Natural killer cell treated with Interleukin-12 subunit alpha and Interleukin-12 subunit beta and Interleukin-15 and Interleukin-18, amount 100 ng/mL, for 72 hours (primary cell): ENCODE results near the gene SLC39A3. TPM values are rescaled to one million over a fixed set of nuclear protein-coding genes. Genes with fewer than 3 reads are reported as not detected.

Source experiments
- ATAC-seq, 2 donors: fragments of 150-1000 bp; cut with Tn5 transposase in 1 of 2; sonication (Bioruptor Pico), chemical (Tn5 transposase) in 1 of 2; 2 replicates each; pipeline ENCODE4 v1.10.0; 2021
- DNase-seq: peaks from one replicate; pipeline ENCODE4 v3.0.0; 2022; ENCODE audit warnings: low spot score
- H3K27ac Mint-ChIP-seq, 2 donors: 1 replicate in 1 of 2; 2 replicates in 1 of 2; pipeline ENCODE4 v1.8.0; 2022; ENCODE audit warnings: mixed read lengths in 2 of 2, mild to moderate bottlenecking in 1 of 2, moderate library complexity in 1 of 2
- H3K27me3 Mint-ChIP-seq, 2 donors: 1 replicate in 1 of 2; 2 replicates in 1 of 2; pipeline ENCODE4 v1.8.0; 2022; ENCODE audit warnings: mixed read lengths in 2 of 2
- H3K36me3 Mint-ChIP-seq: one replicate; pipeline ENCODE4 v1.8.0; 2022; ENCODE audit warnings: mixed read lengths
- H3K4me1 Mint-ChIP-seq, 2 donors: 1 replicate in 1 of 2; 2 replicates in 1 of 2; pipeline ENCODE4 v1.8.0; 2022; ENCODE audit warnings: low read depth in 2 of 2, mixed read lengths in 2 of 2, mild to moderate bottlenecking in 1 of 2
- H3K4me3 Mint-ChIP-seq: one replicate; pipeline ENCODE4 v1.8.0; 2022; ENCODE audit warnings: mixed read lengths
- H3K9me3 Mint-ChIP-seq: 2 replicates; pipeline ENCODE4 v1.8.0; 2022; ENCODE audit warnings: mixed read lengths
- total RNA-seq, 2 donors: library from RNA; stranded (reverse); gene quantifications; one replicate each; pipeline ENCODE4 v1.2.3, GENCODE V29; 2022

Gene SLC39A3
- total RNA-seq, 2 donors from 2014 or later = 30.5 to 91.6 TPM

GRCh38 chr19:2702170-2703076, 37.4 kb downstream of the SLC39A3 start, which contains the start of gene GNG7:
Gene GNG7, minus strand, starts transcription at chr19:2702694. Its CDS starts 182,006 bp downstream, at chr19:2520688.
- Mint-ChIP-seq H3K27ac (peak within 1 kb of the TSS in 1 of 2 donors; percentile 51), H3K4me3 (peak within 1 kb of the TSS; percentile 70), H3K36me3 (no peaks in the 10 kb centered on the region), H3K27me3 (no peaks in the 10 kb centered on the region), H3K4me1 (peaks cover 0 to 5% of the 10 kb centered on the region in 2 donors), H3K9me3 (no peaks in the 10 kb centered on the region)
- DNase-seq (peak; percentile 94), ATAC-seq (peak; percentile 100)

- H3K27ac Mint-ChIP-seq = peak overlapping the region in 1 of 2 donors; percentile 51
- H3K9me3 Mint-ChIP-seq = no peaks in the 10 kb centered on the region
- peak overlapping the region; percentile 70 for H3K4me3 Mint-ChIP-seq
Observed at GRCh38 chr19:2701361-2702169, 38.3 kb downstream of the SLC39A3 start.

GRCh38 chr19:2700660-2701360, 39.0 kb downstream of the SLC39A3 start:
- Mint-ChIP-seq H3K4me3 (peak overlapping the region; percentile 70), H3K36me3 (no peaks in the 10 kb centered on the region), H3K9me3 (no peaks in the 10 kb centered on the region), H3K4me1 (peaks cover 0 to 5% of the 10 kb centered on the region in 2 donors), H3K27ac (no peak overlapping the region), H3K27me3 (no peaks in the 10 kb centered on the region)
- ATAC-seq = no peak
- DNase-seq = no peak

More at GRCh38 chr19:2701361-2702169, 38.3 kb downstream of the SLC39A3 start:
- Mint-ChIP-seq H3K4me1 (peaks cover 0 to 5% of the 10 kb centered on the region in 2 donors), H3K27me3 (no peaks in the 10 kb centered on the region), H3K36me3 (no peaks in the 10 kb centered on the region)
- DNase-seq = no peak
- ATAC-seq = no peak

- Mint-ChIP-seq H3K9me3 (no peaks in the 10 kb centered on the region), H3K27me3 (peaks cover 0 to 3% of the 10 kb centered on the region in 2 donors), H3K4me3 (no peak overlapping the region), H3K36me3 (no peaks in the 10 kb centered on the region), H3K27ac (no peak overlapping the region), H3K4me1 (peaks cover 0 to 5% of the 10 kb centered on the region in 2 donors)
- DNase-seq (no peak), ATAC-seq (no peak)
Observed at GRCh38 chr19:2699413-2700140, 40.2 kb downstream of the SLC39A3 start.

GRCh38 chr19:2694196-2694595, 45.6 kb downstream of the SLC39A3 start:
- no peak for ATAC-seq
- H3K4me3 Mint-ChIP-seq = no peak overlapping the region
- no peaks in the 10 kb centered on the region for H3K36me3 Mint-ChIP-seq
- DNase-seq = no peak
- H3K27me3 Mint-ChIP-seq = peaks cover 0 to 3% of the 10 kb centered on the region in 2 donors
- H3K27ac Mint-ChIP-seq = no peak overlapping the region
- no peaks in the 10 kb centered on the region for H3K4me1 Mint-ChIP-seq
- H3K9me3 Mint-ChIP-seq = no peaks in the 10 kb centered on the region

GRCh38 chr19:2693492-2694160, 46.2 kb downstream of the SLC39A3 start:
- Mint-ChIP-seq H3K4me1 (no peaks in the 10 kb centered on the region), H3K27me3 (peaks cover 0 to 3% of the 10 kb centered on the region in 2 donors), H3K27ac (no peak overlapping the region), H3K4me3 (no peak overlapping the region), H3K36me3 (no peaks in the 10 kb centered on the region), H3K9me3 (no peaks in the 10 kb centered on the region)
- ATAC-seq (no peak), DNase-seq (no peak)

GRCh38 chr19:2691951-2692350, 47.9 kb downstream of the SLC39A3 start:
- ATAC-seq = no peak
- no peaks in the 10 kb centered on the region for H3K36me3 Mint-ChIP-seq
- H3K4me3 Mint-ChIP-seq = no peak overlapping the region
- peaks cover 0 to 3% of the 10 kb centered on the region in 2 donors for H3K27me3 Mint-ChIP-seq
- H3K4me1 Mint-ChIP-seq = no peaks in the 10 kb centered on the region
- H3K27ac Mint-ChIP-seq = no peak overlapping the region
- DNase-seq = no peak
- H3K9me3 Mint-ChIP-seq = no peaks in the 10 kb centered on the region

- Mint-ChIP-seq H3K9me3 (no peaks in the 10 kb centered on the region), H3K36me3 (no peaks in the 10 kb centered on the region), H3K4me1 (no peaks in the 10 kb centered on the region), H3K4me3 (no peak overlapping the region), H3K27me3 (peaks cover 0 to 3% of the 10 kb centered on the region in 2 donors), H3K27ac (no peak overlapping the region)
- ATAC-seq (no peak), DNase-seq (no peak)
Observed at GRCh38 chr19:2690856-2691255, 49.0 kb downstream of the SLC39A3 start.

- Mint-ChIP-seq H3K27me3 (no peaks in the 10 kb centered on the region), H3K36me3 (no peaks in the 10 kb centered on the region), H3K4me3 (no peak overlapping the region), H3K4me1 (no peaks in the 10 kb centered on the region), H3K9me3 (no peaks in the 10 kb centered on the region), H3K27ac (no peak overlapping the region)
- DNase-seq = no peak
- no peak for ATAC-seq
Observed at GRCh38 chr19:2686360-2686759, 53.5 kb downstream of the SLC39A3 start.

- Mint-ChIP-seq H3K27me3 (no peaks in the 10 kb centered on the region), H3K4me3 (no peak overlapping the region), H3K27ac (no peak overlapping the region), H3K36me3 (no peaks in the 10 kb centered on the region), H3K9me3 (no peaks in the 10 kb centered on the region), H3K4me1 (no peaks in the 10 kb centered on the region)
- DNase-seq (no peak), ATAC-seq (no peak)
Observed at GRCh38 chr19:2685204-2685704, 54.6 kb downstream of the SLC39A3 start.

GRCh38 chr19:2683430-2684003, 56.3 kb downstream of the SLC39A3 start:
- no peaks in the 10 kb centered on the region for H3K36me3 Mint-ChIP-seq

More at GRCh38 chr19:2683430-2684003, 56.3 kb downstream of the SLC39A3 start:
- Mint-ChIP-seq H3K9me3 (no peaks in the 10 kb centered on the region), H3K4me1 (no peaks in the 10 kb centered on the region), H3K27me3 (peaks cover 0 to 2% of the 10 kb centered on the region in 2 donors), H3K4me3 (no peak overlapping the region), H3K27ac (no peak overlapping the region)
- no peak for DNase-seq
- ATAC-seq = no peak
